IMR-90 (cell line): ENCODE measurements around the gene BAZ2A. TPM values are rescaled to one million over a fixed set of nuclear protein-coding genes. Genes with fewer than 3 reads are reported as not detected.
A peak's percentile ranks its signal among the peaks of the same experiment; 100 is the strongest.

ENCODE experiments used
- ATAC-seq: fragments of 200-7000 bp; cut with Tn5 transposase; 2 replicates; pipeline ENCODE4 v1.9.1; 2020; ENCODE audit warnings: low read depth, mild to moderate bottlenecking, moderate library complexity
- BruUV-seq: library from RNA; stranded (reverse); fragments of 400-500 nt; replicated peaks from 2 replicates; lab custom pipeline; 2021; lab: Mats Ljungman, UMichigan
- CTCF ChIA-PET: fragments of 300-600 bp; formaldehyde crosslinking; extraction: SDS; loops from one replicate; lab custom pipeline; 2021; ENCODE audit warnings: antibody characterized with exemption; lab: Yijun Ruan, JAX
- POLR2A ChIA-PET: fragments of 300-600 bp; sonication (Branson Sonifier 250); formaldehyde crosslinking; loops from one replicate; lab custom pipeline; 2022; ENCODE audit warnings: antibody characterized with exemption; ENCODE audit not compliant: unreplicated experiment; lab: Charles Lee
- DNase-seq: peaks from one replicate; pipeline ENCODE4 v3.0.0; 2013
- H2AFZ ChIP-seq: replicated peaks from 2 replicates; pipeline ENCODE3; 2013; ENCODE audit warnings: low read length, mild to moderate bottlenecking; ENCODE audit not compliant: poor library complexity
- H2AK5ac ChIP-seq: 2 replicates; pipeline ENCODE4 v1.6.1; 2013; ENCODE audit warnings: low read depth, low read length, inconsistent platforms
- H2AK9ac ChIP-seq: replicated peaks from 2 replicates; pipeline ENCODE3; 2013; ENCODE audit warnings: mild to moderate bottlenecking, low read depth, low read length, moderate library complexity; ENCODE audit not compliant: poor library complexity
- H2BK120ac ChIP-seq: 2 replicates; pipeline ENCODE4 v1.6.1; 2013; ENCODE audit warnings: low read depth, low read length, inconsistent platforms
- H2BK15ac ChIP-seq: 3 replicates; pipeline ENCODE4 v1.6.1; 2013; ENCODE audit warnings: low read depth, low read length, inconsistent platforms
- H2BK20ac ChIP-seq: 2 replicates; pipeline ENCODE4 v1.6.1; 2013; ENCODE audit warnings: low read depth, mild to moderate bottlenecking, inconsistent platforms, low read length, moderate library complexity
- H2BK5ac ChIP-seq: 2 replicates; pipeline ENCODE4 v1.6.1; 2013; ENCODE audit warnings: mild to moderate bottlenecking, low read depth, low read length, inconsistent platforms; ENCODE audit not compliant: poor library complexity, severe bottlenecking
- H3K14ac ChIP-seq: replicated peaks from 2 replicates; pipeline ENCODE4 v1.6.1; 2013; ENCODE audit warnings: low read depth, low read length, inconsistent platforms
- H3K18ac ChIP-seq: 2 replicates; pipeline ENCODE4 v1.6.1; 2013; ENCODE audit warnings: low read depth, low read length, control low read depth
- H3K23ac ChIP-seq: 2 replicates; pipeline ENCODE4 v1.6.1; 2013; ENCODE audit warnings: low read depth, low read length, inconsistent platforms
- H3K27ac ChIP-seq: 2 replicates; pipeline ENCODE4 v1.5.1; 2013; ENCODE audit warnings: mild to moderate bottlenecking, control low read depth, low read length; ENCODE audit not compliant: insufficient read depth
- H3K27me3 ChIP-seq: 2 replicates; pipeline ENCODE4 v1.6.1; 2013; ENCODE audit warnings: low read length; ENCODE audit not compliant: control insufficient read depth, insufficient read depth
- H3K36me3 ChIP-seq: 2 replicates; pipeline ENCODE4 v1.6.1; 2013; ENCODE audit warnings: low read length, mixed read lengths; ENCODE audit not compliant: control insufficient read depth, insufficient read depth
- H3K4ac ChIP-seq: 2 replicates; pipeline ENCODE4 v1.6.1; 2013; ENCODE audit warnings: low read depth, low read length, inconsistent platforms
- H3K4me1 ChIP-seq: 2 replicates; pipeline ENCODE4 v1.6.1; 2013; ENCODE audit warnings: low read length, mixed read lengths; ENCODE audit not compliant: control insufficient read depth, insufficient read depth
- H3K4me2 ChIP-seq: 2 replicates; pipeline ENCODE4 v1.6.1; 2013; ENCODE audit warnings: low read depth, mild to moderate bottlenecking, control low read depth, low read length, moderate library complexity
- H3K4me3 ChIP-seq: 2 replicates; pipeline ENCODE4 v1.5.1; 2013; ENCODE audit warnings: low read depth, mild to moderate bottlenecking, control low read depth, low read length, moderate library complexity; ENCODE audit not compliant: insufficient read depth
- H3K56ac ChIP-seq: 2 replicates; pipeline ENCODE4 v1.6.1; 2013; ENCODE audit warnings: low read length, inconsistent platforms; ENCODE audit not compliant: insufficient read depth; ENCODE audit errors: extremely low read depth
- H3K79me1 ChIP-seq, 2 experiments: 2 replicates each; pipeline ENCODE4 v1.6.1; 2013; ENCODE audit warnings: low read length in 2 of 2, inconsistent platforms in 1 of 2, low read depth in 1 of 2
- H3K9ac ChIP-seq: 2 replicates; pipeline ENCODE4 v1.6.1; 2013; ENCODE audit warnings: low read depth, low read length, control low read depth
- H3K9me1 ChIP-seq: 2 replicates; pipeline ENCODE4 v1.6.1; 2013; ENCODE audit warnings: low read length, inconsistent platforms; ENCODE audit not compliant: insufficient read depth
- H3K9me3 ChIP-seq: 2 replicates; pipeline ENCODE4 v1.6.1; 2013; ENCODE audit warnings: low read length; ENCODE audit not compliant: control insufficient read depth, insufficient read depth
- H4K20me1 ChIP-seq: 2 replicates; pipeline ENCODE4 v1.6.1; 2013; ENCODE audit warnings: low read length, inconsistent platforms; ENCODE audit not compliant: insufficient read depth
- H4K5ac ChIP-seq: 2 replicates; pipeline ENCODE4 v1.6.1; 2013; ENCODE audit warnings: mild to moderate bottlenecking, low read depth, low read length, control low read depth
- H4K8ac ChIP-seq, 2 experiments: 2 replicates each; pipeline ENCODE4 v1.6.1; 2013; ENCODE audit warnings: low read depth in 2 of 2, low read length in 2 of 2, control low read depth in 1 of 2, inconsistent platforms in 1 of 2
- H4K91ac ChIP-seq: 2 replicates; pipeline ENCODE4 v1.6.1; 2013; ENCODE audit warnings: low read depth, low read length, inconsistent platforms; ENCODE audit not compliant: insufficient read depth
- BHLHE40 ChIP-seq: fragments of 150-350 bp; IDR thresholded peaks from 2 replicates; pipeline ENCODE4 v1.6.1; 2016; ENCODE audit warnings: mild to moderate bottlenecking, low read depth, low read length
- FOS ChIP-seq: fragments of 150-350 bp; IDR thresholded peaks from 2 replicates; pipeline ENCODE4 v1.6.1; 2016; ENCODE audit warnings: low read depth, low read length
- MAZ ChIP-seq: IDR thresholded peaks from 2 replicates; pipeline ENCODE4 v1.6.1; 2012; ENCODE audit warnings: low read depth, mild to moderate bottlenecking, low read length, improper control_type of control experiment, moderate library complexity, borderline replicate concordance
- MXI1 ChIP-seq: IDR thresholded peaks from 2 replicates; pipeline ENCODE4 v1.6.1; 2012; ENCODE audit warnings: low read depth, mild to moderate bottlenecking, low read length, moderate library complexity, borderline replicate concordance
- RAD21 ChIP-seq: IDR thresholded peaks from 2 replicates; pipeline ENCODE4 v1.6.1; 2012; ENCODE audit warnings: low read length, improper control_type of control experiment
- RCOR1 ChIP-seq: IDR thresholded peaks from 2 replicates; pipeline ENCODE4 v1.6.1; 2012; ENCODE audit warnings: mild to moderate bottlenecking, low read length, improper control_type of control experiment; ENCODE audit not compliant: insufficient replicate concordance
- RFX5 ChIP-seq: IDR thresholded peaks from 2 replicates; pipeline ENCODE4 v1.8.0; 2012; ENCODE audit warnings: low read depth, mild to moderate bottlenecking, low read length, moderate library complexity
- SMC3 ChIP-seq: fragments of 150-350 bp; IDR thresholded peaks from 2 replicates; pipeline ENCODE4 v1.6.1; 2016; ENCODE audit warnings: low read depth, mild to moderate bottlenecking, antibody characterized with exemption, low read length, moderate library complexity
- WGBS, 2 experiments: methylation state at CpG; one replicate each; pipeline versions ENCODE4 v1.1.5 to v1.1.7; 2013; ENCODE audit warnings: missing lambda C conversion rate in 2 of 2; ENCODE audit not compliant: insufficient read length in 1 of 2; ENCODE audit errors: extremely low coverage in 2 of 2; 5-methylcytosine and 5-hydroxymethylcytosine counted together
- dilution Hi-C: fragments of 300-500 bp; cut with HindIII; formaldehyde crosslinking; loops from one replicate; pipeline ENCODE4 v1.14.3; 2018; ENCODE audit warnings: low sequenced_read_pairs; ENCODE audit not compliant: unreplicated experiment
- in situ Hi-C: fragments of 300-500 bp; cut with MboI; formaldehyde crosslinking; loops from 3 replicates; pipeline ENCODE4 v1.14.3; 2019; ENCODE audit warnings: low sequenced_read_pairs, inconsistent platforms, mixed read lengths
- intact Hi-C: fragments of 100-400 bp; cut with micrococcal nuclease; formaldehyde crosslinking; loops from 2 replicates; pipeline ENCODE4 v1.10.0; 2022
- polyA plus RNA-seq, 3 experiments: library from polyadenylated mRNA; depleted of rRNA; stranded (reverse); fragments of >200 nt; gene quantifications; 2 replicates each; pipeline ENCODE4 v1.2.3, GENCODE V29; 2012; ENCODE audit warnings: low replicate concordance in 1 of 3
- total RNA-seq: library from RNA; depleted of rRNA; stranded (reverse); fragments of >200 nt; gene quantifications from 2 replicates; pipeline ENCODE4 v1.2.3, GENCODE V29; 2012
- TF ChIP-seq, protein P1 (sequence below): conservative IDR thresholded peaks from 2 replicates; pipeline ENCODE4 v1.5.1; 2012; ENCODE audit warnings: mild to moderate bottlenecking, low read depth, low read length, improper control_type of control experiment

BAZ2A gene
- total and polyA plus RNA-seq, 2 of the 4 experiments (the other 2 are of a cell fraction), result 15.4 to 42.8 TPM

DNA sequence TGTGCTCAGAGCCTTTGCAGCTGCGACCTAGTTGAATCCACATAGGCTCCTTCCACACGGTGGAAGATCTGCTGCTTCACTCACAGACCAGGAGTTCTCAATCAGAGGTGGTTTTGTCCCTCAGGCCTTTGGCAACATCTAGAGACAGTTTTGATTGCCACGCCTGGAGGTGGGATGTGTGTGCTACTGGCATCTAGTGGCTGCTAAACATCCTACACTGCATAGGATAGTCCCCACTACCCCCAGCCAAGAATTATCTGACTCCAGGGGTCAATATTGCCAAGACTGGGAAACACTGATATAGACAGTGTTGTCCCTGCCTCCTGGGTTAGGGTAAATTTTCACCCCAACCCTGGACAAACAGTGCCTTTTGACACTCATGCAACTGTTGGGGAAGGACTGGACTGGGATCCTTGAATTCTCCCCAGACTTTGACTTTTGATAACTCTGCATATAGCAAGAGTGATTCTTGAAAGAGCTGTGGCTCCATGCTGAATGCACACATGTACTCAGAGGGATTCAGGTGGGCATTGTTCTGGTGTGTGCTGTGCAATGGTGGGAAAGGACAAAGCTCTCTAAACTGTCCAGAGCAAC, 39.8 kb downstream of the BAZ2A start:
- peaks cover 6% of the 10 kb centered on the region; the same call in 1 of the 2 replicates for H3K9me1 ChIP-seq
- no peak overlapping the region for H4K91ac ChIP-seq
- no peaks in the 10 kb centered on the region for H3K27me3 ChIP-seq
- no peak overlapping the region for H2AK9ac ChIP-seq
- TF ChIP-seq RAD21 (peak; percentile 28; the same call in 1 of the 2 replicates), FOS (no peak), MAZ (no peak), RFX5 (no peak), MXI1 (no peak), BHLHE40 (no peak), RCOR1 (no peak), SMC3 (no peak)
- TF ChIP-seq, protein P1, sequence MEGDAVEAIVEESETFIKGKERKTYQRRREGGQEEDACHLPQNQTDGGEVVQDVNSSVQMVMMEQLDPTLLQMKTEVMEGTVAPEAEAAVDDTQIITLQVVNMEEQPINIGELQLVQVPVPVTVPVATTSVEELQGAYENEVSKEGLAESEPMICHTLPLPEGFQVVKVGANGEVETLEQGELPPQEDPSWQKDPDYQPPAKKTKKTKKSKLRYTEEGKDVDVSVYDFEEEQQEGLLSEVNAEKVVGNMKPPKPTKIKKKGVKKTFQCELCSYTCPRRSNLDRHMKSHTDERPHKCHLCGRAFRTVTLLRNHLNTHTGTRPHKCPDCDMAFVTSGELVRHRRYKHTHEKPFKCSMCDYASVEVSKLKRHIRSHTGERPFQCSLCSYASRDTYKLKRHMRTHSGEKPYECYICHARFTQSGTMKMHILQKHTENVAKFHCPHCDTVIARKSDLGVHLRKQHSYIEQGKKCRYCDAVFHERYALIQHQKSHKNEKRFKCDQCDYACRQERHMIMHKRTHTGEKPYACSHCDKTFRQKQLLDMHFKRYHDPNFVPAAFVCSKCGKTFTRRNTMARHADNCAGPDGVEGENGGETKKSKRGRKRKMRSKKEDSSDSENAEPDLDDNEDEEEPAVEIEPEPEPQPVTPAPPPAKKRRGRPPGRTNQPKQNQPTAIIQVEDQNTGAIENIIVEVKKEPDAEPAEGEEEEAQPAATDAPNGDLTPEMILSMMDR, result peak; percentile 43
- no peak overlapping the region for H3K4me3 ChIP-seq
- no peak overlapping the region for H3K23ac ChIP-seq
- peak; percentile 17 for DNase-seq
- dilution Hi-C loops, result no loop called here
- no peak overlapping the region for H2BK120ac ChIP-seq
- intact Hi-C loops, result no loop called here
- ChIA-PET CTCF (interaction anchor here (0.6 to 2.4 kb wide), 3 partner anchors 46 to 84 kb away, joined by 3 to 13 read pairs (median 4); no protein-coding TSS in a partner anchor), POLR2A (no interaction called here)
- peaks cover 37% of the 10 kb centered on the region for H3K36me3 ChIP-seq
- no peak overlapping the region for H2BK15ac ChIP-seq
- H4K8ac ChIP-seq, result no peak overlapping the region
- no peak overlapping the region for H2AK5ac ChIP-seq
- no peak overlapping the region for H2BK5ac ChIP-seq
- no peak for ATAC-seq
- peaks cover 13% of the 10 kb centered on the region for H3K4me1 ChIP-seq
- H3K4ac ChIP-seq, result no peak overlapping the region
- WGBS, 2 experiments, result no CpG with 5 or more reads among the region's 3 CpGs
- TSS peak; percentile 8 for BruUV-seq
- H3K9me3 ChIP-seq, result no peaks in the 10 kb centered on the region
- no peak overlapping the region for H2BK20ac ChIP-seq
- H3K56ac ChIP-seq, result no peak overlapping the region
- no peak overlapping the region for H3K27ac ChIP-seq
- H3K18ac ChIP-seq, result no peak overlapping the region
- peaks cover 4 to 54% of the 10 kb centered on the region in 2 experiments; a peak in 3 of 4 replicates for H3K79me1 ChIP-seq
- no peak overlapping the region for H2AFZ ChIP-seq
- no peak overlapping the region for H3K14ac ChIP-seq
- H3K4me2 ChIP-seq, result no peak overlapping the region
- H4K5ac ChIP-seq, result no peak overlapping the region
- in situ Hi-C loops, result loop anchor here (5.0 kb wide), 1 partner anchor 83 kb away; no protein-coding TSS in a partner anchor
- H3K9ac ChIP-seq, result no peak overlapping the region
- H4K20me1 ChIP-seq, result peaks cover 15% of the 10 kb centered on the region
